ENCODE data around the gene ANAPC16.

The ANAPC16 gene

DNA sequence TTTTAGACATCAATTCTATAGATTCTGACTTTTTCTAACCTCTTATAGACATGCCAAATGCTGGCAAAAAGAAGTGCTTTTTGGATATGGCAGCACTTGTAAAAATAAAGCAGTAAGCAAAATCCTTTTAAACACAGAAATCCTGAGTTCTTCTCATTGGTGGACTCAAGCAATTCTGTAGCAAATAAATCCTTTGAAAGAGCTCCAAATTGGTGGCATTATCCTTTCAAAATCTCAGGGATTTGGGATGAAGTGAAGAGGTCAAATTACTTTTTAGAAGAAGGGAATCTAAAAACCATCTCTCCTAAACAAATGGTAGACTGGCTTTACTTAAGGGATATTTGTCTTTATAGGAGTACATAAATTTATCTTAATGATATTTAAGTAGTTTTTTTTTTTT is 17.8 kb downstream of the ANAPC16 start:
- Histone ChIP-seq H3K79me2 (ENCODE audit: low read length) (no peaks in the 10 kb centered on the region), H3K4me1 (ENCODE audit: low read length) (no peaks in the 10 kb centered on the region), H3K9ac (ENCODE audit: low read length) (no peak overlapping the region), H3K4me3 (ENCODE audit: low read length) (no peak overlapping the region), H2AFZ (ENCODE audit: low read depth, low read length) (no peak overlapping the region), H3K27ac (ENCODE audit: low read length) (no peak overlapping the region), H4K20me1 (ENCODE audit: insufficient read depth, low read length) (no peaks in the 10 kb centered on the region), H3K9me3 (ENCODE audit: insufficient read depth, low read length) (no peaks in the 10 kb centered on the region), H3K27me3 (ENCODE audit: low read depth, low read length) (no peaks in the 10 kb centered on the region), H3K4me2 (ENCODE audit: low read length) (no peak overlapping the region), H3K36me3 (replicated peaks; ENCODE audit: low read depth, low read length) (peaks cover 8% of the 10 kb centered on the region)
- no peak for TF ChIP-seq EZH2phosphoT487 (IDR thresholded peaks at IDR 0.05; ENCODE audit: low read depth)

DNA sequence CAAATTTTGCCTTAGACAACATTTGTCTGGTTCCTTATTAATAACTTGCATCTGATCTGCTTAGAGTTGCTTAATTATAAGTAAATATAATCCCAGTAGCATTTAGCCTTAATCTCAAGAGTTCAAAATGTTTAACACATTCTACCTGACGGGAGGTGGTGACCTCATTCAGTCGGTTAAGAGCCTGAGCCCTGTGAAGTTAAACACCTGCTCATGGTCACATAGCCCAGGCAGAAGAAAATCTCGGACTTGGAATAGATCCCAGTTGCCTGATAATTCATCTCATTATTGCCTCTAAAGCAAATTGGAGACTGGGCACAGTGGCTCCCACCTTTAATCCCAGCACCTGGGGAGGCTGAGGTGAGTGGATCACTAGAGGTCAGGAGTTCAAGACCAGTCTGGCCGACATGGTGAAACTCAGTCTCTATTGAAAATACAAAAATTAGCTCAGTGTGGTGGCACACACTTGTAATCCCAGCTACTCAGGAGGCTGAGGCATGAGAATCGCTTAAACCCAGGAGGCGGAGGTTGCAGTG is 18.8 kb downstream of the ANAPC16 start:
- Histone ChIP-seq H3K4me1 (ENCODE audit: low read length) (no peaks in the 10 kb centered on the region), H3K9me3 (ENCODE audit: insufficient read depth, low read length) (no peaks in the 10 kb centered on the region), H3K27ac (ENCODE audit: low read length) (no peak overlapping the region), H4K20me1 (ENCODE audit: insufficient read depth, low read length) (no peaks in the 10 kb centered on the region), H3K9ac (ENCODE audit: low read length) (no peak overlapping the region), H3K79me2 (ENCODE audit: low read length) (no peaks in the 10 kb centered on the region), H2AFZ (ENCODE audit: low read depth, low read length) (no peak overlapping the region), H3K27me3 (ENCODE audit: low read depth, low read length) (no peaks in the 10 kb centered on the region), H3K4me2 (ENCODE audit: low read length) (no peak overlapping the region), H3K36me3 (replicated peaks; ENCODE audit: low read depth, low read length) (peaks cover 8% of the 10 kb centered on the region), H3K4me3 (ENCODE audit: low read length) (no peak overlapping the region)
- TF ChIP-seq CTCF (IDR thresholded peaks at IDR 0.05; ENCODE audit: low read depth, low read length) = no peak
- no peak for TF ChIP-seq EZH2phosphoT487 (IDR thresholded peaks at IDR 0.05; ENCODE audit: low read depth)

DNA sequence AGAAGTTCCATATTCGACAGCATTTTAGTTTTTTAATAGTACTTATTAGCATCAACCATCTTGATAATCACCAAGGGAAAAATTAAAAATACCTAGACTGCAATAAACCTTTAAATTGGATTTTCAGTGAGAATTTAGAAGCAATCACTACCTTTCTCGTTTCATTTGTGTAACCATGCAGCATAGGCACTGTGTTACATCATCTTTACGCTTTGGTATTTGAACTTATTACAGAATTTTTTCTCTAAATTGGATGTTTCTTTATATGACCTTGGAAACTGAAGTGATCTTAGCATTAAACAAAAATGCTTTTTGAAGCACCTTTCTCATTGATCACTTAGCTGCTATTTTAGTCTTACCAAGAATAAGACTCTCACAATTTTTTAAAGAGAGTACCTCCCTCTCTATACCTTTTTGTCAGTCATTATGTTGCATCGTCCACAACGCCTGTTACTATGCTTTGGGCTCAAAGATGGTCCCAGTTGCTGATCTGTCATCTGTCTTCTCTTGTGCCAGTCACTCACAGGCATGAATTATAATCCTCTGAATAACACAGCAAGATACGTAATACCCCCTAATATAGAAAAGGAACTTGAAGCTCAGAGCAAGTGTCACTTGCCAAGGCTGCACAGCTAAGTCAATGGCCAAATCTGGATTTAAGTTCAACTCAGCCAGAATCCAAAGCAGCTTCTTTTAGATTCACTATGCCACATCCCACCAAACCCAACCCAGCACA is 19.9 kb downstream of the ANAPC16 start:
- Histone ChIP-seq H3K4me3 (ENCODE audit: low read length) (no peak overlapping the region), H3K36me3 (replicated peaks; ENCODE audit: low read depth, low read length) (peaks cover 8% of the 10 kb centered on the region), H2AFZ (ENCODE audit: low read depth, low read length) (no peak overlapping the region), H3K9me3 (ENCODE audit: insufficient read depth, low read length) (no peaks in the 10 kb centered on the region), H3K9ac (ENCODE audit: low read length) (no peak overlapping the region), H3K79me2 (ENCODE audit: low read length) (no peaks in the 10 kb centered on the region), H3K27ac (ENCODE audit: low read length) (no peak overlapping the region), H3K4me2 (ENCODE audit: low read length) (no peak overlapping the region), H4K20me1 (ENCODE audit: insufficient read depth, low read length) (no peaks in the 10 kb centered on the region), H3K27me3 (ENCODE audit: low read depth, low read length) (no peaks in the 10 kb centered on the region), H3K4me1 (ENCODE audit: low read length) (no peaks in the 10 kb centered on the region)
- TF ChIP-seq EZH2phosphoT487 (IDR thresholded peaks at IDR 0.05; ENCODE audit: low read depth) (no peak), CTCF (IDR thresholded peaks at IDR 0.05; ENCODE audit: low read depth, low read length) (no peak)

DNA sequence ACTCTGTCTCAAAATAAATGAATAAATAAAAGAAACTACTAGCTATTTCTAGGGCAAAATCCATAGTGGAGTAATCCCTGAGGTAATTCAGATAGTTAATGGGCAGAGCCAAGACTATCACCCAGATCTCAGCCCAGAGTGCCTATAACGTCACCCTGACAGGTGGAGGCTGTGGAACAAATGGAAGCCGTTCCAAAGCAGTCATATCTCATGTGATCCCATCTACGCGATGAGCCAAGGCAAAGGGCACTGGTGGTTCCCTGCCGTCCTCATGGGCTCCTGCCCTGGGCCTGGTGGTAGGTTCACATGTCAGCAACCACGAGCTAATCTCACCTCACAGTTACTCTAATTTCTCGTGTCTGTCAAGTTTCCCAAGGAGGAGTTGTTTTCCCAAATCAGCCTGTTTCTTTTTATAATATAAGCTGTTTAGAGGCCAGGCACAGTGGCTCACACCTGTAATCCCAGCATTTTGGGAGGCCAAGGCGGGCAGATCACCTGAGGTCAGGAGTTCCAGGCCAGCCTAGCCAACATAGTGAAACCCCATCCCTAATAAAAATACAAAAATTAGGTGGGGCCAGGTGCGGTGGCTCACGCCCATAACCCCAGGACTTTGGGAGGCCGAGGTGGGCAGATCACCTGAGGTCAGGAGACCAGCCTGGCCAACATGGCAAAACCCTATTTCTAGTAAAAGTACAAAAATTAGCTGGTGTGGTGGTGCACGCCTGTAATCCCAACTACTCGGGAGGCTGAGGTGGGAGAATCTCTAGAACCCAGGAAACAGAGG is 22.8 kb downstream of the ANAPC16 start:
- no peak for TF ChIP-seq EZH2phosphoT487 (IDR thresholded peaks at IDR 0.05; ENCODE audit: low read depth)
- no peak for TF ChIP-seq CTCF (IDR thresholded peaks at IDR 0.05; ENCODE audit: low read depth, low read length)
- no peaks in the 10 kb centered on the region for H3K9me3 ChIP-seq (ENCODE audit: insufficient read depth, low read length)
- H3K79me2 ChIP-seq (ENCODE audit: low read length) = no peaks in the 10 kb centered on the region
- H3K36me3 ChIP-seq (replicated peaks; ENCODE audit: low read depth, low read length) = peaks cover 8% of the 10 kb centered on the region
- H3K27ac ChIP-seq (ENCODE audit: low read length) = no peak overlapping the region
- 0 out of 2 replicates have a peak, but pooled peaks cover 3% of the 10 kb centered on the region for H3K4me1 ChIP-seq (ENCODE audit: low read length)
- H2AFZ ChIP-seq (ENCODE audit: low read depth, low read length) = no peak overlapping the region
- no peaks in the 10 kb centered on the region for H3K27me3 ChIP-seq (ENCODE audit: low read depth, low read length)
- no peak overlapping the region for H3K9ac ChIP-seq (ENCODE audit: low read length)
- no peaks in the 10 kb centered on the region for H4K20me1 ChIP-seq (ENCODE audit: insufficient read depth, low read length)
- no peak overlapping the region for H3K4me2 ChIP-seq (ENCODE audit: low read length)
- H3K4me3 ChIP-seq (ENCODE audit: low read length) = no peak overlapping the region

Data from OCI-LY3 (cell line).